Measurements from ENCODE around the gene TTBK2.
"Not testable (repeated sequence)": the region's sequence is repeated elsewhere in the genome, so short reads cannot be mapped to it uniquely, and the experiment has no call there.

DNA sequence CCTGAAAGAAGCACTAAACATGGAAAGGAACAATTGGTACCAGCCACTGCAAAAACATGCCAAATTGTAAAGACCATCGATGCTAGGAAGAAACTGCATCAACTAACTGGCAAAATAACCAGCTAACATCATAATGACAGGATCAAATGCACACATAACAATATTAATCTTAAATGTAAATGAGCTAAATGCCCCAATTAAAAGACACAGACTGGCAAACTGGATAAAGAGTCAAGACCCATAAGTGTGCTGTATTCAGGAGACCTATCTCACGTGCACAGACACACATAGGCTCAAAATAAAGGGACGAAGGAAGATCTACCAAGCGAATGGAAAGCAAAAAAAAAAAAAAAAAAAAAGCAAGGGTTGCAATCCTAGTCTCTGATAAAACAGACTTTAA lies 154.5 kb downstream of the TTBK2 start:
- TF ChIP-seq POLR2A (IDR thresholded peaks at IDR 0.05) = not testable (repeated sequence)
- TF ChIP-seq, protein P1, sequence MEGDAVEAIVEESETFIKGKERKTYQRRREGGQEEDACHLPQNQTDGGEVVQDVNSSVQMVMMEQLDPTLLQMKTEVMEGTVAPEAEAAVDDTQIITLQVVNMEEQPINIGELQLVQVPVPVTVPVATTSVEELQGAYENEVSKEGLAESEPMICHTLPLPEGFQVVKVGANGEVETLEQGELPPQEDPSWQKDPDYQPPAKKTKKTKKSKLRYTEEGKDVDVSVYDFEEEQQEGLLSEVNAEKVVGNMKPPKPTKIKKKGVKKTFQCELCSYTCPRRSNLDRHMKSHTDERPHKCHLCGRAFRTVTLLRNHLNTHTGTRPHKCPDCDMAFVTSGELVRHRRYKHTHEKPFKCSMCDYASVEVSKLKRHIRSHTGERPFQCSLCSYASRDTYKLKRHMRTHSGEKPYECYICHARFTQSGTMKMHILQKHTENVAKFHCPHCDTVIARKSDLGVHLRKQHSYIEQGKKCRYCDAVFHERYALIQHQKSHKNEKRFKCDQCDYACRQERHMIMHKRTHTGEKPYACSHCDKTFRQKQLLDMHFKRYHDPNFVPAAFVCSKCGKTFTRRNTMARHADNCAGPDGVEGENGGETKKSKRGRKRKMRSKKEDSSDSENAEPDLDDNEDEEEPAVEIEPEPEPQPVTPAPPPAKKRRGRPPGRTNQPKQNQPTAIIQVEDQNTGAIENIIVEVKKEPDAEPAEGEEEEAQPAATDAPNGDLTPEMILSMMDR (IDR thresholded peaks at IDR 0.05 in 8 of 11, conservative IDR thresholded peaks at IDR 0.05 in 3 of 11) = not testable (repeated sequence)
